H54 (cell line): ENCODE measurements around the gene ZNF618.

Experiments used
- DNase-seq: peaks from one replicate; pipeline ENCODE4 v3.0.0; 2011; ENCODE audit warnings: low spot score, mixed read lengths; ENCODE audit not compliant: insufficient read length
- FAIRE-seq: peaks from 3 replicates; lab custom pipeline; 2011; peaks lifted over from hg19 to GRCh38; lab: Jason Lieb, UNC
- POLR2A ChIP-seq: IDR thresholded peaks from 2 replicates; pipeline ENCODE4 v1.6.1; 2011; ENCODE audit warnings: low read depth, mild to moderate bottlenecking, low read length

ZNF618 gene

DNA sequence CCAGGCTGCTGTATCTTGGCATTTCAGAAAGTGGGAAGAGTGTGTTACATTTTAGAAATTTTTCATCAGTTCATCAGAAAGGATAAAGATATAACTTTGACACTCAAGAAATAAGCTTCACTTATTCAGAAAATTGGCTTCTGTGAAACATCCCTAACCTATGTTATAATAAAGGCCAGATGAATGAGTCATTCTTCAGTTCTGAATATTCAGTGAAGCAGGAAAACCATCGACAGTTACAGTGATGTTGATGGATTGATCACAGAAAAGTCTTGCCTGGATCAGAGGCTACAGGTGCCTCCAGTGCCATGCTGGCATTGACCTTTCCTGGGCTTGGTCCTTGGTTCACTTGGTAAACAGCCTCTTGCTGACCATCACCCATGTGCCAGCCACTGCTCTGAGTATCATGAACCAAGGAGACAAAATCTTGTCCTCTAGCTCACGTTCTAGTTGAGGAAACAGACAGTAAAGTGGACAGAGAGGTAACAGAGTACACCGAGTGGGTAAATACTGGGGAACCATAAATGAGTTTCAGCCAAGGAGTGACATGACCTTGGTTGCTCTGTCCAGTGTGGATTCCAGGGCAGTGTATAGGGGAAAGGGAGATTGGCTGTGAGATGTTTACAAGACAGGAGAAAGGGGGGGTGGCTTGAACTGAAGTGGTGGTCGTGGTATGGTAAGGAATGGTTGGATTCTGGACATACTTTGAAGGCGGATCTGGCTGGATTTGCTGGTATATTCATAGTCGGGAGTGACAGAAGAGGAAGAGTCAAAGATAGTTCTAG is 103.4 kb downstream of the ZNF618 start:
- FAIRE-seq: no peak
- no peak for DNase-seq
- TF ChIP-seq POLR2A: no peak

DNA sequence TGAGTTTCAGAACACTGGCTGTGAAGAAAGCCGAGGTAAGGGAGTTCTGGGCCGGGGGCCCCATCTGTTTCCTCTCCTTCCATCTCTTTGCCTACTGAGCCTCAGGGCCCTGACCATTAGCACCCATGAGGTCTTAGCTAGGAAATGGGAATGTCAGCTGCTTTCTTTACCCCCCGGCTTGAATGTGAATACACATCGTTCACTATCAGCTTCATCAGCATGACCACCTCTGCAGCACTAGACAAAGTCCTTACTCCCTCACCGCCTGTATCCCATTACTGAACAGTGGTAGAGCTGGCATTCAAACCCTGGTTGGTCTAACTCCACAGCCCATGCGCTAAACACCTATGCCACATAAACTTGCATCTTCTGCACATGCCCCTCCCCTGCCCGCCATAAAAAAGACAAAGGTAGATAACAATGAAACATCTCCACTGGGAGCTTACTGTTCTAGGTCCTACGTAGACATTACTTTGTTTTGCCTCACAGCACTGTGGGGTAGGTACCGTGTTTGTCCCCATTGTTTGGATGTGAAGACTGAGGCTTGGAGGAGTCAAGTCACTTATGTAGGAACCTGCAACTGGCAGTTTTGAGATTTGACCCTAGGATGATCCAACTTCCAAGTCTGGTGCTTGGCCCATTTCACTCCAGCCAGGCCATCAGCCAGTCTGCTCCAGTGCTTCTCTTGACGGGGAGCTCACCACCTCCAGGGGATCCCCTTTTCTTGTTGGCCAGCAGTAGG is 108.7 kb downstream of the ZNF618 start:
- FAIRE-seq (no peak), DNase-seq (no peak)
- no peak for TF ChIP-seq POLR2A

DNA sequence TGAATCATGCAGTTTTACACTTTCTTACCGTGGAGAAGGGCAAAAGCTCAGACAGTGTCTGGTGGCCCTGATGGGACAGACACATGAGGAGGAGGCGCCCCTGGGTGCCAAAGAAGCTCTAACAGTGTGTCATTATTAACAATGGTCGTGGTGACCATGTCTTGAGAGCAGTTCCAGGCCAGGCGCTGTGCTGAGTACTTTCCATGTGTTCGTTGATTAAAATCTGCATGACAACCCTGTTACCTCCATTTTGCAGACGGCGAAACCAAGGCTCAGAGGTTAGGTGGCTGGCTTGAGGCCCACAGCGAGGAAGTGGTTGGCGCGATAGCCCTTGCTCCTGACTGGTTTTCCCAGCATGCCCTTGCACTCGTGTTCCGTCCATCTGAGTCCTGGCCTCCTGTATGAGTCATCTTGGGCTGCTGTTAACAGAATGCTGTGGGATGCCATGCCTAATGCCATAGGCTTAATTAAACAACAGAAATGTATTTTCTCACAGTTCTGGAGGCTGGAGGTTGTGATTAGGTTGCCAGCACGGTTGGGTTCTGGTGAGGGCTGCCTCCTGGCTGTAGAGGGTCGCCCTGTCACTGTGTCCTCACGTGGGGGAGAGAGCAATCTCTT is 110.0 kb downstream of the ZNF618 start:
- no peak for TF ChIP-seq POLR2A
- no peak for DNase-seq
- no peak for FAIRE-seq

DNA sequence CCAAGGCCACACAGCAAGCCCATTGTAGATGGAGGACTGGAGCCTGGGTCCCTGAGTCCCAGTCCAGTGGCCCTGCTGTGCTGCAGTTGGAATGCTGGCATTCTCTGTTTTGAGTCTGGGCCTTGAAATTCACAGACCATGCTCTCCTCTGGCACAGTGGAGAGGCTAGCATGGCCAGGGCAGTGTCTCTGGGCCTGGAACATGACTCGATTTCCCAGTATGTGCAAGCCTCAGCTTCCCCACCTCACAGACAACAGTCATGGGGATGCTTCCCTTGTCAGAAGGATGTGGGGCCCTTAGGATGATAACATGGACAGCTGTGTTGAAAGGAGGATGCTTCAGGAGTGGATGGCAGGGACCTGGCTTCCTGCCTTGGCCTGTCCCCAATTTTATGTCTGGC is 110.8 kb downstream of the ZNF618 start:
- no peak for TF ChIP-seq POLR2A
- FAIRE-seq (no peak), DNase-seq (no peak)

DNA sequence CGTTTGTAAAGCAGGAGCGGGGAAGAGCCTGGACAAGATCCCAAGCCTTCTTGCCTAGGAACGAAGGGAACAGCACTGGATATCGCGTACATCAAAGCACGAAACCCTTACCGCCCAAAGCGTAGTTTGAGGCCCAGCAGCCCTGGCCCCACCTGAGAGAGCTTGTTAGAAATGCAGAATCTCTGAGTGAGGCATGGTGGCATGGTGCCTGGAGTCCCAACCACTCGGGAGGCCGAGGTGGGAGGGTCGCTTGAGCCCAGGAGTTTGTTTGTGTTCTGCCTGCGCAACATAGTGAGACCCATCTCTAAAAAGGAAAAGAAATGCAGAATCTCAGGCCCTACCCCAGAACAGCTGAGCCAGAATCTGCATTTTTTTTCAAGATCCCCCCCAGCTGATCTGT is 111.4 kb downstream of the ZNF618 start:
- DNase-seq (no peak), FAIRE-seq (no peak)
- TF ChIP-seq POLR2A: no peak

DNA sequence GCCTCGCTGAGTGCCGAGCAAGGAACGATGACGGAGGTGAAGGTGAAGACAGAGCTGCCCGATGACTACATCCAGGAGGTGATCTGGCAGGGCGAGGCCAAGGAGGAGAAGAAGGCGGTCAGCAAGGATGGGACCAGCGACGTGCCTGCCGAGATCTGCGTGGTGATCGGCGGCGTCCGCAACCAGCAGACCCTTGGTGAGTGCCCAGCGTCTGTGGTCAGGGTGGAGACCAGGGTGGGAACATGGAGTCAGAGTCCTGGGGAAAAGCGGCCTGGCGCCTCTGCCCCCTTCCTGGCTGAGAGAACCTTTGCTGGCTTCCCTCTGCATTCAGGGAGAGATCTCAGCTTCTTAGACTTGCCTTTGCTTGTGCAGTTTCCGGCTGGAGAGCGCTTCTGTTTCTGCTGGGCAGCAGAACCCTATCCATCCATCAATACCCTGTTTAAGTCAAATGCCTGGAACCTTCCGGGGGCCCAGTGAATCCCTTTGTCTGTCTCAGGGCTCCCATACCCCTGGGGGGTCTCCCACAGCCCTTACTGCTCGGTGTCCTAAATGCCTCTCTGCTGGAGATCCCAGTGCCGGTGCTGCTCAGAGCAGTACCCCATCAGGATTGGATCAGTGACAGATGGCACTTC is 112.4 kb downstream of the ZNF618 start:
- FAIRE-seq (no peak), DNase-seq (no peak)
- no peak for TF ChIP-seq POLR2A

DNA sequence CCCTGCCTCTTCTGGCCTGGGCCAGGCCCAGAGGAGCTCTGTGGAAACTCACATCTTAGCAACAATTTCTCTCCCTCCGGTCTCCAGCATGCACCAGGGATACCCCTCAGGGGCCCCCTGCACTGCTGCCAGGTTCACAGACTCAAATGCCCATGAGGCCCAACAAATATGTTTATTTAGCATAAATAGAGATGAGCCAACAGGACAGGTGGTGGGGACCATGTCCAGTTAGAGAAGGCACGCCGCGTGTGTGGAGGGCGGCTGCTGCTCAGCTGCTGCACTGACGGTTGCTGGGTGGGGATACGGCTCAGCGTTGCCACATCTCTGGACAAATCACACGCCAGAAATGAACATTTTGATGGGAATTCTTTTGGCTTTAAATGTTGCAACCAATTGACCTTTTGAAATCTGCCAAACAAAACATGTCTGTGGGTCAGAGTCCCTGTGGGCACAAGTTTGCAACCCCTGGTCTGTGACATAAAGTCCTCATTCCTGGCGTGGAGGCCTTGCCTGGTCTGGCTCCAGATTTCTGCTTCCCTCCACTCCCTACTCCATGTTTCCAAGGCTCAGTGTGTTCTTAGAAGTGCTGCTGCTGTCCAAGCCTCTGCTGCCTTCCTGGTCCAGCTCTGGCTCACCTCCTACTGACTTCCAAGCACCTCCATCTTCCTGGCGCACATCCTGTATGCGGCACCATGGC is 113.1 kb downstream of the ZNF618 start:
- TF ChIP-seq POLR2A: no peak
- DNase-seq (no peak), FAIRE-seq (no peak)

DNA sequence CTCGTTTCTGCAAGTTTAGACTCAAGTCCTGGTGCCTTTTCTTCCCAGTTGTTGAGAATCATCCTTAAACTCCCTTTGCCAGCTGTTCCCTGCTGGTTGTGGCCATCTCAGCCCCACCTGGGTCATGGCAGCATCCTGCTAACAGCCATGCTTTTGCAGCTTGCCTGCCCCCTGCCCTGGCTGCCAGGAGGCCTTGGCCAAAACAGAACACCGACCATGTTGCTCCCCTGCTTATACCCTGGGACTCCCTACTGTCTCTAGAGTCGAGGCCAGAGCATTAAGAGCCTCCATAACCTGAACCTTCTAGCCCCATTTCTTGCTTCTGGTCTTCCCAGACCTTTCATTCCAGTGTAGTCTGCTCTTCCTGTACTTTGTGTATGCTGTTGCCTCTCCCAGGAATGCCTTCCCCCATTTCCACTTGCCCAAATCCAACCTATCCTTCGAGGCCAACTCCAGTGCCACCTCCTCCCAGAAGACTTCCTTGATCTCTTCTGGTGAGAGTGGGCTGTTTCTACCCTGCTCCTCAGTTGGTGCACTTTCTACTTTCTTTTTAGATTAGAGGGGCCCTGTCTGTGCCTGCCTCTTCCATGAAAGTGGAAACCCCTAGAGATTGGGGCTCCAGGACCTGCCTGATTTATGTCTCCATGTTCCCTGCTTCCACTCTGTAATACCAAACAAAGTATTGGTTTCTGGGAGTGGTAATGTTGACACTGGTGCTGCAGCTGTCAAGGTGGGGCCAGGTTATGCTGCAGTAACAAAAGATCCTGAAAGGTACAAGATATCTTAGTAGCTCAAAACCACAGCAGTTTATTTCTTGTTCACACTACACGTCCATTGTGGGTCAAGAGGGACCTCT is 113.8 kb downstream of the ZNF618 start:
- no peak for TF ChIP-seq POLR2A
- no peak for FAIRE-seq

DNA sequence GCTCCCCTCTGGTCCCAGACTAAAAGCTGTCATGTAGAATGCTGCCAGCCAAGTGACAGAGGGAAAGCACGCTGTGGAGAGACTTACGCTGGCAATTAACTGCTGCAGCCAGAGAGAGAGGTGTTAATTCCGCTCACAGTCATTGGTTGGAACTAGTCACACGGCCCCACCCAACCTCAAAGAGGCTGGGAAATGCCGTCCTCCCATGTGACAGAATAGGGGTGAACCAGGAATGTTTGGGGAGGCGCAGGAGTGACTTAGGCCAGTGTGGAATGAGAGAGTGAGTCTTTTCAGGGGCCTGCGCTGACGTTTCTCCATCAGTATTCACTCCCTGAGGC is 114.4 kb downstream of the ZNF618 start:
- no peak for FAIRE-seq

More for the DNA sequence above, 113.8 kb downstream of the ZNF618 start:
- no peak for DNase-seq

DNA sequence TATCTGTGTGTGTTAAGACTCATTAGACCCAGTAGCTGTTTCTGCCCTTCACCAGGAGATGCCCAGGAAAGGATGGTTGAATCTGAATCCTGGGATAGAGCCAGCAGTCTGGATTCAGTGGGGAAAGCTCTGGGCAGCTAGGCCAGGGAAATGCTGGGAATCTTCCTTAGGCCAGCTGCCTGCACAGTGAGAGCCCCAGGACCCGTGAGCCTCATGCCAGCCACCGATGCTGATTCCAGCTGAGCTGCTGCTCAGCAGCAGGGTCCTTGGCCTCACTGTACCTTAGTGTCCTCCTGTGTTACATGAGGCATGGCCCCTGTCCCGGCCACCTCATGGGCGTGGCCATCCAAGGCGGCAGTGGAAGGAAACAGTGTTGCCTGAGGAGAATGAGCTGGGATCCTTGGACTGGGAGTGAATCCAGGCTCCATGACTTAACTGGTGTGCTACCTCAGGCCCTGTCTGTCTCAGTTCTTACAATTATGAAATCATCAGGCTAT is 114.9 kb downstream of the ZNF618 start:
- DNase-seq (no peak), FAIRE-seq (no peak)
- no peak for TF ChIP-seq POLR2A

More for the DNA sequence above, 114.4 kb downstream of the ZNF618 start:
- no peak for TF ChIP-seq POLR2A
- no peak for DNase-seq

DNA sequence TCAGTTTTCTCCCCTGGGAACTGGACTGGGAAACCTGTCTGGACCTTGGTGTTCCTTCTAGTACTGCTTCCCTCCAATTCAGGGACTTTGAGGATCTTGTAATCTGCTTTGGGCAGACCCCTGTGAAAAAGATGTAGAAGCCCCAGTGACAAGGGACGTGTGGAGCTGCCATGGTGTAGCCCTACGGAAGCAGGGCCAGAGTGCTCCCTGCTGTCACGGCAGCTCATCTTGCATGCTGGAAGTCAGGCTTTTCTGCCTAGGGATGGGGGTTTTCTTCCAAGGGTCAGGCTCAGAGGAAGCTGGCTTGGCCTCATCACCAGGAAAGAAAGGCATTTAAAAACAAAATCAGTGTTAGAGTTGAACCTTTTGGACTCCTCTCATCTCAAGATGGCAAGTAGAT is 115.6 kb downstream of the ZNF618 start:
- no peak for TF ChIP-seq POLR2A
- FAIRE-seq: no peak
- DNase-seq: no peak

DNA sequence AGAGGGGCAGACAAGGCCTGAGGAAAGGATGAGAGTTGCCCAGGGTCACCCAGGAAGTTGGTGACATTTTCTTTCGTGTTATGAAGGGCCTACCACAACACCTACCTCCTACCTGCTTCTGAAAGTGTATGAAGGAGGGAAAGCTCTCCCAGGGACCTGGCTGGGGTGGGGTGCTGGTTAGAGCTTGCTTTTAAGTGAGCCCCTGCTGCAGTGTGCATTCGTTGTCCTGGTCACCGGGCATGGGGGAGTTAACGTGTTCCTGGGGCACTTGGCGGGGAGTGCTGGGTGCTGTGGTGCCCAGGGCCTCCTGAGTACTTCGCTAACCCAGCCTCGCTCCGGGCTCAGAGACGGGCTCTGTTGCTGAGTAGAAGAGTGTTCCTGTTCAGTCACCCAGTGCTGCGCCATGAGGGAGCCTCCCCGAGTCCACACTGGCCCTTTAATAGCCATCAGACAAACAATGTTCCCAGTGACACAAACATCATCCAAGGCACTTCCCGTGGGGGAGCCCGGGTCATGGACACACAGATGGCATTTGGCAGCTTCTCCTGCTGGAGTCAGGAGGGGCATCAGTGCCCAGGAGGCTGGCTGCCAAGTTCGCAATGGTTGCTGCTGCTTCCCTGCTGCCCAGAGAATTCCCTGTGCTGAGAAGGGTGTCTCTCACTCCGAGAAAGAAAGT is 116.3 kb downstream of the ZNF618 start:
- DNase-seq: no peak
- no peak for TF ChIP-seq POLR2A
- FAIRE-seq: no peak
